Kasumi-1 (cell line): ENCODE data around the gene ST6GAL1.
"Not testable (repeated sequence)": the region's sequence is repeated elsewhere in the genome, so short reads cannot be mapped to it uniquely, and the experiment has no call there.

Experiments used
- DNase-seq, 2 experiments: peaks; one replicate each; lab custom pipeline; 2025; lab: John Stamatoyannopoulos, UW

Gene ST6GAL1

GRCh38 chr3:186940967-186941366, 10.6 kb downstream of the ST6GAL1 start:
- DNase-seq = no peak

DNA sequence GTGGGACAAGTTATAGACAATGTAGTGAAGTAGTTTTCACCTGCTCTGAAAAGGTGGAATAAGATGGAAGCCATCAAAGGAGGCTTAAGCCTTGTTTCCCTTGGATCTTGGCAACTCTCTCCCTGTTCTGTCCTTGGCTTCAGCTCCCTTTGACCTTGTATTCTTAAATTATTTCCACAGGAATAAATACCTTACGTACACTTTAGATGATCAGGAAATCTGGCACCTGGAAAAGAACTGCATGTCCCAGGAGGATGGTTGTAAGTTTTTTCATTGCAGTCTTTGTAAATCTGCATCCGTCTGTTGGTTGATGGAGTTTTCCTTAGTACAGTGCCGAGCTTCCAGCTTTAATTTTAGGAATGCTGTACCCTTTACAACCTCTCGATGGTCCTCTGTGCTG, 11.8 kb downstream of the ST6GAL1 start:
- no peak for DNase-seq

GRCh38 chr3:186945255-186945823, 15.0 kb downstream of the ST6GAL1 start:
- DNase-seq = no peak

- no peak for DNase-seq
Measured at GRCh38 chr3:186946756-186947375, 16.5 kb downstream of the ST6GAL1 start.

GRCh38 chr3:186949281-186949982, 19.1 kb downstream of the ST6GAL1 start:
- no peak for DNase-seq

DNA sequence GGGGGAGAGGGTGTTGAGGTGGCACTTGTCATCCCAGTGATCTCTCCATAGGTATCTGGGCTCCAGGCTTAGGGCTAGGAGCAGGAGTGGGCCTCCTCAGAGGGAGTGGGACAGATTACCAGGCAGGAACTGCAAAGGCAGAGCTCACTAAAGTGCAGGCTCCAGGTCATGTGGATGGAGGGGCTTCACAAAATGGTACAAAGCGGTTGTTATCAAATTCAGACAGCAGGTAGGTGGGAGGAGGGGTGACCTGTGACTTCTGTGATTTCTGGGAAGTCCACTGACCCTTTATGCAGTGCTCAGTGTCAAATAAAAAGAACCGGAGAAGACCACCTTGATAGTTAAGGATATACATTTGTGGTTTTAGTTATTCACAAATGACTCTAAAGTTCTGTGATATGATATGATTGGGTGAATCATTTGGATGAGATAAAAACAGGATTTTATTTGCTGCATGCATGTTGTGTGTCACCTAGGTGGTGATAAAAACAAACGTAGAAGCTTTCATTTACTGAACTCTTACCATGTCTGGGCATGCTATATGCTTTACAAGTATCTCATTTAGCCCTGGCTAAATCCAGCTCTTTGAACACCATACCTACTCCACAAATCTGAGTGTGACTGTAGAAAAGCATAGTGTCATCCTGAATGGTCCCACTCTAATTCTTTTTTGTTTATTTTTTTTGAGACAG, 20.2 kb downstream of the ST6GAL1 start:
- DNase-seq = no peak

DNA sequence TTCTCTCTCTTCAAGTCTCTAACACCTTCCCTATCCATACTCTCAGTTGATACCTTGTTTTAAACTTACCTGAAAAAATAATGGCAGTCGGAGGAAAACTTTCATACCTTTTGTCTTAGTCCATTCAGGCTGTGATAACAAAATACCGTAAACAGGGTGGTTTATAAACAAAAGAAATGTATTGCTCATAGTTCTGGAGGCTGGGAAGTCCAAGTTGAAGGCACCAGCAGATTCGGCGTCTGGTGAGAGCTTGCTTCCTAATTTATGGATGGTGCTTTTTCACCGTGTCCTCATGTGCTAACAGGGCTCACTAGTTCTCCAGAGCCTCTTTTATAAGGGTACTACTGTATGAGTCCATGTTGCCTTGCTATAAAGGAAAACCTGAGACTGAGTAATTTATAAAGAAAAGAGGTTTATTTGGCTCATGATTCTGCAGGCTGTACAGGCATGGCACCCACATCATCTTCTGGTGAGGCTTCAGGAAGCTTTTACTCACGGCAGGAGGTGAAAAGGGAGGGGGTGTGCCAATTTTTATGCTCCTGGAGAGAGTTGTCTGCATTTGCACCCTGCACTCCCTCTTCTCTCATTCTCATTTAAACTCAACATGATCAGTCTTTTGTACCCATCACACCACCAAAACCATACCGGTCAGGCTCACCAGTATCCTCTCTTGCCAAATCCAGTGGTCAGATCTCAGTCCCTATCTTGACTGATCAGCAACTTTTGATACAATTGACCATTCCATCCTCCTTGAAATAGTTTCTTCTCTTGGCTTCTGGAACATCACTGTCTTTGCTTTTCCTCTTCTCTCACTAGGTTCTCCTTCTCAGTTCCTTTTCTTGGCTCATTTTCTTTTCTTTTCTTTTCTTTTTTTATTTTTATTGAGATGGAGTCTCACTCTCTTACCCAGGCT, 21.6 kb downstream of the ST6GAL1 start:
- no peak for DNase-seq

- DNase-seq = peak; percentile 93
Measured at GRCh38 chr3:186953011-186953487, 22.7 kb downstream of the ST6GAL1 start.

GRCh38 chr3:186953992-186954699, 23.8 kb downstream of the ST6GAL1 start:
- DNase-seq = not testable (repeated sequence)

DNA sequence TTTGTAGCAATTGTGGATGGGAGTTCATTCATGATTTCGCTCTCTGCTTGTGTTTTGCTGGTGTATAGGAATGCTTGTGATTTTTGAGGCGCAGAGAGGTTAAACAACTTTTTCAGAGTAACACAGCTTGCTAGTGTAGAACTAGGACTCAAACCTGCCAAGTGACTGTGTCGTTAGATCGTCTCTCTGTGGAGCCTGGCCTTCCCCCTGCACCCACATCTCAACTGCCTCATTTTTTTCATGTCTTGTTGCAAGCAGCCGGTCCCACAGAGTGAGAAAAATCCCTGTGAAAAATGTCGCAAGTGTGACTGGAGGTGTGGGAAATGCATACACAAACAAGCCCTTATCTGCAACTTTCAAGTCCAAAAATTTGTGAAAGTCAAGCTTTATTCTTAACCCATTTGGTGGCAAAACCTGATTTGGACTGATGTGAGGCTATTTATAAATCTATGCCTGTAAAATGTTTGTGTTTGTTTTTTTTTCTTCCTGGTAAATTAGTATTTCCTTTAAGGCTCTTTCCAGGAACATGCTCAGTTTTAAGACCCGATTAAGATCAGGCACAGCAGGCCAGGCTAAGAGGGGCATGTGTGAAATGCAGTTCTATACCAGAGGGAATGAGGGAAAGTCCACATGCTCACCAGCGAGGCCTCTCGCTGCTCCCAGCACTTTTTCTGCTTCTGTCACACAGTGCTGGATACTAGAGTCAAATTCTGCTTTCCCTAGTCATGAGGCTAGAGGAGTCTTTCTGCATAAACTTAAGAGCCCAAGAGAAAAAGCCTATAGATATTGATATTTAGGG, 25.8 kb downstream of the ST6GAL1 start:
- no peak for DNase-seq

DNA sequence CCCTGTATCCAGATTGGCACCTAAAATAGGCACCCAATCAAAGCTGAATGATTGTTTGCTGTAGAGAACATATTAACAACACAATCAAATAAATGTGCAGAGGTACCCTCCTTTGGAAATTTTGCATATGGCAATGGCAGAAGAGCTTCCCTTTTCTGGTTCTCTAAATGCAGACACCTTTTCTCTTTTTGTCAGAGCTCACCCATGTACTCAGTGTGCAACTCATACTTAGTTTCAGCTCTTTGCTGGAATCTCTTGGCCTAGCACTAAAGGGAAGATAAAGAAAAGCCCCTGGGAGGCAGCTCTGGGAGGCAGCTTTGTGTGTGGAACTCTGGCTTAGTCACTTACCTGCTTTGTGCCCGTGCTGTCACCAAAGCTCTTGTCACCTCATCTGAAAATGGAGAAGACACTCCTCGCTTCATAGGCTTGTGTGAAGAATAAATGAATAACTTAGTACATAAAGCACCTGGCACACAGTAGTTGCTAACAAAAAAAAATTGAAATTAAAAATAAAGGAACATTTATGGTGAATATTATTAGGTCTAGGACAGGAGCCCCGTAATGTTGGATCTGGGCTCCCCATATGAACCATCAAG, 28.8 kb downstream of the ST6GAL1 start:
- no peak for DNase-seq

- no peak for DNase-seq
Measured at GRCh38 chr3:186960347-186960746, 30.0 kb downstream of the ST6GAL1 start.

- DNase-seq = no peak
Measured at GRCh38 chr3:186962445-186962844, 32.1 kb downstream of the ST6GAL1 start.

- DNase-seq = no peak
Measured at GRCh38 chr3:186963636-186964035, 33.3 kb downstream of the ST6GAL1 start.

DNA sequence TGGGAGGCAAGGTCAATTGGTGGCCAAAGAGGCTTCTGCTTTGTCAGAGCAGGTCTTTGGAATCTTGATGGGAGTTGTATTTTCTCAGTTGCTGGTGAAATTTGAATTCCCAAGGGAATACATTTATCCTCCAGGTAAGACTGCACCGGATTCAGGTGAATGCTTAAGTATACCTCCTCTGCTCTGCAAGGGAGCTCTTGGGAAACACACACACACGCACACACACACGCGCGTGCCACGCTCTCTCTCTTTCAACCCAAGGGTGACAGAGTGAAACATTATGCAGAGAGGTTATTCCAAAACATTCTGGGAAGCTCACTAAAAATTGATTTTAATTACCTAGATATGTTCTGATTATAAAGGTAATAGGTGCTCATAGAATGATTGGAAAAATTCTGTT, 33.7 kb downstream of the ST6GAL1 start:
- DNase-seq = no peak

- DNase-seq = no peak
Measured at GRCh38 chr3:186964616-186965015, 34.3 kb downstream of the ST6GAL1 start.

DNA sequence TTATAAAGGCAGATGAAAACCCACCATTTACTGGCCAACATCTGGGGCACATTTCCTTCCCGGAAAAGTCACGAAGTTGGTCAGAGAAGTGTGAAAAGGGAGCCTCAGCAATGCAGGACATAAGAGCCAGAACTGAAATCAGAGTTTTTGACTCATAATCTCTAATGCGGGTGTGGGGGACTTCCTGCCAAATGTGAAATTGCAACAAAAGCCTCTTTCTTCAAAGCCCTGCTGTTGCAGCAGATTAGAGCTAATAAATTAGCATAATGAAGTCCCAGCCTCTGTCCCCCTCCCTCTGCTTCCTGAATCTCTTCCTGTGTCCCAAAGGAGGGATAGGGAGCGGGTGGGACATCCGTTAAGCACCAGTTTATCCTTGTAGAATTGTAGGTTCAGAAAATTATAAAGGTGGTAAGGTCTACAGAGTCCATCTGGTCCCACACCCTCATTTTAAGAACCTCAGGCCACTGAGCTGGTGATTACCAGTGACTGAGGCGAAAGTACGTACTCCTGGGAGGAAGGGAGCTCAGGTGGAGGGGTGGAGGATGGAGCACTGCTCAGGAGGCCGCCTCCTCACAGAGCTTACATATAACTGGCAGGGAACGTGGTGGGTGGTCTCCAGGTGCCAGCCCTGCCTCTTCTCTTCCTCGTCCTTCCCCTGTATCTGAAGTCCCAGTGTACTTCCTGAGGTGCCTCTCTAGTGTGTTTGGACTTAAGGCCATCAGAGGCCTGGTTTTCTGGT, 35.0 kb downstream of the ST6GAL1 start:
- DNase-seq = no peak

DNA sequence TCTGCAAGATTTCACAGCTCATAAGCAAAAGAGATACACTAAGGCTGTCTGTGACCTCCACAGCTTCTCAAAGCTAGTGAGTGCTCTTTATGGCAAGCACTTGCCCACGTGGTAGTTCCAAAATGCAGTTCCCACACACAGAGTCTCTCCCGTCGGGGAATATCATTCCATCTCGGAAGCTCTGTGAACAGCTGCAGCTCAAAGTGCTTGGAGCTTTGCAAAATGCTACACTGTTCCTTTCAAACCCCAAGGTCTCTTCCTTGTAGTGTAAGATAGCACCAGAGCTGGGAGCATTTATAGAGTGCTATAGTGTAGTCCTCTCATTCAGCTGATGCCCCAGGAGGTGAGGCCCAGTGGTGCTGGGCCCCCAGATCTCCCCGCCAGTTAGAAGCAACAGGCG, 36.1 kb downstream of the ST6GAL1 start:
- no peak for DNase-seq

GRCh38 chr3:186967236-186967635, 36.9 kb downstream of the ST6GAL1 start:
- not testable (repeated sequence) for DNase-seq
